ENCODE results near the gene SZRD1. TPM values are rescaled to one million over a fixed set of nuclear protein-coding genes. Genes with fewer than 3 reads are reported as not detected.

SZRD1 gene
- total and polyA plus RNA-seq, 2 donors (not counting 1 experiment from before 2014, with no cell fraction given) = 92.4 to 110 TPM

DNA sequence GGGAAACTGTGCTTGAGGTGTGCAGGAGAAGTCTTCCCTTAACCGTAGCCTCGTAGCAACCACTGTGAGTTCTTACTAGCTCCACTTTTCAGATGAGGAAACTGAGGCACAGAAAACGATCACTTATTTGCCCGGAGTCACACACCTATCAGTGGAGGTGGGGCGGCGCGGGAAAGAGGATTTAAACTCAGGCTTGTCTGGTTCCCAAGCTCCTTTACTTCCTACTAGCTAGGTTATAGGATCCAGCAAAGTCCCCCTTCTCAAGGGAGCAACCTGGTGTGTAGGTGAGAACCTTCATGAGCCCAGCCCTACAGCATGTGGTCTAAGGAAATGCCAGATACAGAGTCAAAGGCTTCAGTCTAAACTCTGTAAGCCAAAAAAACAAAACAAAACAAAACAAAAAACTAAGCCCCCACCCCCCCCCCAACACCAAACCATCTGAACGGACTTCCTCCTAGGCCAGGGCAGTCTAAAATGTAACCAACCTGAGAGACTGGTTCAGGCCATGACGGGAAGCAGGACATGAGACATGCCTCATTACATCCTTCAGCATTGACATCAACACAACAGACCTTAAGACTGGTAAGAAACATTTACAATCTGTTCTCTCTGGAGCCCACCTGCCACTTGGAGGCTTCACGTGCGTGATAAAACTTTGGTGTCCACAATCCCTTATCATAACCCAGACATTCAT, 14.1 kb upstream of the SZRD1 start:
- peaks cover 22% of the 10 kb centered on the region for H3K4me1 Mint-ChIP-seq
- no peak for TF ChIP-seq EZH2 (IDR thresholded peaks at IDR 0.05; ENCODE audit: borderline replicate concordance, insufficient read depth, low read depth, low read length, poor library complexity, severe bottlenecking)
- TF ChIP-seq, protein P1, sequence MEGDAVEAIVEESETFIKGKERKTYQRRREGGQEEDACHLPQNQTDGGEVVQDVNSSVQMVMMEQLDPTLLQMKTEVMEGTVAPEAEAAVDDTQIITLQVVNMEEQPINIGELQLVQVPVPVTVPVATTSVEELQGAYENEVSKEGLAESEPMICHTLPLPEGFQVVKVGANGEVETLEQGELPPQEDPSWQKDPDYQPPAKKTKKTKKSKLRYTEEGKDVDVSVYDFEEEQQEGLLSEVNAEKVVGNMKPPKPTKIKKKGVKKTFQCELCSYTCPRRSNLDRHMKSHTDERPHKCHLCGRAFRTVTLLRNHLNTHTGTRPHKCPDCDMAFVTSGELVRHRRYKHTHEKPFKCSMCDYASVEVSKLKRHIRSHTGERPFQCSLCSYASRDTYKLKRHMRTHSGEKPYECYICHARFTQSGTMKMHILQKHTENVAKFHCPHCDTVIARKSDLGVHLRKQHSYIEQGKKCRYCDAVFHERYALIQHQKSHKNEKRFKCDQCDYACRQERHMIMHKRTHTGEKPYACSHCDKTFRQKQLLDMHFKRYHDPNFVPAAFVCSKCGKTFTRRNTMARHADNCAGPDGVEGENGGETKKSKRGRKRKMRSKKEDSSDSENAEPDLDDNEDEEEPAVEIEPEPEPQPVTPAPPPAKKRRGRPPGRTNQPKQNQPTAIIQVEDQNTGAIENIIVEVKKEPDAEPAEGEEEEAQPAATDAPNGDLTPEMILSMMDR (IDR thresholded peaks at IDR 0.05) = no peak
- H3K27ac Mint-ChIP-seq = peak overlapping the region; percentile 92
- no peaks in the 10 kb centered on the region for H3K27me3 Mint-ChIP-seq
- peak overlapping the region; percentile 91 for H3K9ac ChIP-seq (ENCODE audit: low read length)
- H3K9me3 ChIP-seq (ENCODE audit: control extremely low read depth in 1 of 3, control insufficient read depth in 2 of 3, insufficient read depth in 1 of 3, low read length in 2 of 3) = no peaks in the 10 kb centered on the region
- H4K20me1 ChIP-seq (ENCODE audit: control insufficient read depth, insufficient read depth, low read length, poor library complexity, severe bottlenecking) = peaks cover 15% of the 10 kb centered on the region
- H3K4me2 ChIP-seq (replicated peaks; ENCODE audit: low read depth, low read length, poor library complexity, severe bottlenecking) = peak overlapping the region; percentile 94
- H3K9me3 Mint-ChIP-seq (ENCODE audit: insufficient read depth) = no peaks in the 10 kb centered on the region
- DNase-seq (peak; percentile 40), ATAC-seq (ENCODE audit: low read depth) (no peak)
- no peaks in the 10 kb centered on the region for H3K27me3 ChIP-seq (replicated peaks in 1 of 4; ENCODE audit: control extremely low read depth in 1 of 4, control insufficient read depth in 3 of 4, insufficient read depth in 4 of 4, low read length in 3 of 4)
- peaks cover 41% of the 10 kb centered on the region for H3K79me2 ChIP-seq (ENCODE audit: control insufficient read depth, insufficient read depth, low read length)
- H3K27ac ChIP-seq (ENCODE audit: low read length in 2 of 2) = peak overlapping the region; percentile 87 to 90
- intact Hi-C loops (cut with micrococcal nuclease) = loop anchor here (1.0 to 5.0 kb wide), 4 partner anchors 10 to 136 kb away; partner anchors contain the start of genes NECAP2 and SZRD1
- 32% methylated on average over 4 of the region's 11 CpGs for WGBS (ENCODE audit: insufficient coverage)
- H3K36me3 ChIP-seq (replicated peaks in 1 of 2; ENCODE audit: control extremely low read depth in 1 of 2, control insufficient read depth in 1 of 2, extremely low read depth in 1 of 2, insufficient read depth in 2 of 2, low read length in 1 of 2) = no peaks in the 10 kb centered on the region
- peak overlapping the region; percentile 54 to 99 (median 81) for H3K4me3 ChIP-seq (ENCODE audit: control extremely low read depth in 1 of 5, extremely low read depth in 1 of 5, insufficient read depth in 1 of 5, low read depth in 2 of 5, low read length in 4 of 5)
- CTCF ChIA-PET = interaction anchor here (1.0 to 4.7 kb wide), 5 partner anchors 10 to 274 kb away, joined by 3 to 52 read pairs (median 5); partner anchors contain the start of gene NECAP2
- peak overlapping the region; percentile 84 for H3K4me3 Mint-ChIP-seq
- peak overlapping the region; percentile 95 for H2AFZ ChIP-seq (ENCODE audit: insufficient read depth, low read depth, low read length, poor library complexity, severe bottlenecking)
- peaks cover 19 to 30% of the 10 kb centered on the region in 2 donors for H3K4me1 ChIP-seq (ENCODE audit: control insufficient read depth in 2 of 2, insufficient read depth in 2 of 2, low read length in 2 of 2)
- POLR2A ChIA-PET = interaction anchor here (0.5 to 1.8 kb wide), 5 partner anchors 11 to 519 kb away, joined by 3 to 8 read pairs (median 4); partner anchors contain the start of gene SZRD1

DNA sequence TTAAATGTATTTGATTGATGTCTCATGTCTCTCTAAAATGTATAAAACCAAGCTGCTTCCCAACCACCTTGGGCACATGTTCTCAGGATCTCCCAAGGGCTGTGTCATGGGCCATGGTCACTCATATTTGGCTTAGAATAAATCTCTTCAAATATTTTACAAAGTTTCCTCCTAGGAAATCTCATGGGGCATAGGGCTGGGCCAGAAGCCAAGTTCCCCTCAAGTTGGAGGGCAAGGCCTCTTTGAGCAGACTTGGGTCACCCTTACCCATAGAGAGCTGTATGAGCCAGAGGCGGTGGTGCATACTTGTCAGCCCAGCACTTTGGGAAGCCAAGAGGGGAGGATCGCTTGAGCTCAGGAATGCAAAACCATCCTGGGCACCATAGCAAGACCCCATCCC, 12.4 kb upstream of the SZRD1 start:
- DNase-seq (no peak), ATAC-seq (ENCODE audit: low read depth) (no peak)
- Histone ChIP-seq H2AFZ (ENCODE audit: insufficient read depth, low read depth, low read length, poor library complexity, severe bottlenecking) (no peak overlapping the region), H3K79me2 (ENCODE audit: control insufficient read depth, insufficient read depth, low read length) (peaks cover 25% of the 10 kb centered on the region), H3K27ac (ENCODE audit: low read length in 2 of 2) (no peak overlapping the region), H3K4me1 (ENCODE audit: control insufficient read depth in 2 of 2, insufficient read depth in 2 of 2, low read length in 2 of 2) (peaks cover 19 to 30% of the 10 kb centered on the region in 2 donors), H3K9me3 (ENCODE audit: control extremely low read depth in 1 of 3, control insufficient read depth in 2 of 3, insufficient read depth in 1 of 3, low read length in 2 of 3) (no peaks in the 10 kb centered on the region), H3K4me3 (ENCODE audit: control extremely low read depth in 1 of 5, extremely low read depth in 1 of 5, insufficient read depth in 1 of 5, low read depth in 2 of 5, low read length in 4 of 5) (no peak overlapping the region), H3K36me3 (replicated peaks in 1 of 2; ENCODE audit: control extremely low read depth in 1 of 2, control insufficient read depth in 1 of 2, extremely low read depth in 1 of 2, insufficient read depth in 2 of 2, low read length in 1 of 2) (no peaks in the 10 kb centered on the region), H3K27me3 (replicated peaks in 1 of 4; ENCODE audit: control extremely low read depth in 1 of 4, control insufficient read depth in 3 of 4, insufficient read depth in 4 of 4, low read length in 3 of 4) (no peaks in the 10 kb centered on the region), H4K20me1 (ENCODE audit: control insufficient read depth, insufficient read depth, low read length, poor library complexity, severe bottlenecking) (no peaks in the 10 kb centered on the region), H3K4me2 (replicated peaks; ENCODE audit: low read depth, low read length, poor library complexity, severe bottlenecking) (no peak overlapping the region), H3K9ac (ENCODE audit: low read length) (no peak overlapping the region)
- TF ChIP-seq, protein P1 (IDR thresholded peaks at IDR 0.05) = no peak
- TF ChIP-seq EZH2 (IDR thresholded peaks at IDR 0.05; ENCODE audit: borderline replicate concordance, insufficient read depth, low read depth, low read length, poor library complexity, severe bottlenecking) = no peak
- CTCF ChIA-PET = interaction anchor here (0.6 to 4.7 kb wide), 2 partner anchors 8 to 22 kb away, joined by 4 to 52 read pairs; no protein-coding TSS in a partner anchor
- H3K4me1 Mint-ChIP-seq = peaks cover 17% of the 10 kb centered on the region
- intact Hi-C loops (cut with micrococcal nuclease) = loop anchor here (5.0 kb wide), 2 partner anchors 88 to 137 kb away; partner anchors contain the start of gene NECAP2
- POLR2A ChIA-PET = no interaction called here
- WGBS (ENCODE audit: insufficient coverage) = 100% methylated on average over 1 of the region's 2 CpGs
- no peak overlapping the region for H3K27ac Mint-ChIP-seq
- no peaks in the 10 kb centered on the region for H3K27me3 Mint-ChIP-seq
- H3K4me3 Mint-ChIP-seq = no peak overlapping the region
- H3K9me3 Mint-ChIP-seq (ENCODE audit: insufficient read depth) = no peaks in the 10 kb centered on the region

All from B cell (primary cell).